NCI-H2107 (cell line): ENCODE data around the gene CPT1A.

ENCODE experiments used
- DNase-seq: peaks from one replicate; lab custom pipeline; 2025; lab: John Stamatoyannopoulos, UW

CPT1A gene

GRCh38 chr11:68854273-68854958, 12.7 kb upstream of the CPT1A start:
- DNase-seq = no peak

DNA sequence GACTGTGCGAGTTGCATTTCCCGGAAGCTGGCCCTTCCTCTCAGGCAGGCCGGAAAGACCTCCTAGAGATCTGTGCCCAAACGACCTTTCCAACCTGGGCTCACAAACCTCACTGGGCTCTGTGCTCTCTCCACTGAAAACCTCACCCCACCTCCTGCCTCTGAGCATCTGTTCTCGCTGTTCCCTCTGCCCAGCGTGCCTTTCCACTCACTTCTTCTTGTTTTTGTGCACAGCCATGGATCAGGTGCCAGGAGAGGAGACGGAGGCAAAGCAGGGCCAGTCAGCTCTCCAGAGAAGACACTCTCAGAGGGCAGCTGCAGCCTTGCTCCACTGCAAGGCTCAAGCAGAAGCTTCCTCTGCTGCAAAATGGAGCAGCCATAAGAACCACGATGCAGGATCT, 10.9 kb upstream of the CPT1A start:
- DNase-seq = no peak

DNA sequence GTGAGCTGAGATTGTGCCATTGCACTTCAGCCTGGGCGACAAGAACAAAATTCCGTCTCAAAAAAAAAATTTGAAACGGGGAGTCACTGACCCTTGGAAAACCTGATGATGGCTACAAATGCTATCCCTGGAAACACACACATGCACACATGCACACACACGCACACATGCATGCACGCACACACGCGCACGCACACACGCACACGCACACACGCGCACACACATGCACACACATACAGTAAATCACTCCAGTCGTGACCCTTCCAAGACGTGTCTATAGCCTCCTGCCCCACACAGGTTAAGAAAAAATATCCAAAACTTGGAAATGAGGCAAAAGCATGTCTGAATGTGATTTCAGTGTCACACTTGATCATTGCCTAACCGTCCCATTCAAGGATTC, 6.7 kb upstream of the CPT1A start:
- DNase-seq = no peak

GRCh38 chr11:68847395-68847794, 5.7 kb upstream of the CPT1A start:
- DNase-seq = no peak

GRCh38 chr11:68845351-68846002, 3.8 kb upstream of the CPT1A start:
- no peak for DNase-seq

DNA sequence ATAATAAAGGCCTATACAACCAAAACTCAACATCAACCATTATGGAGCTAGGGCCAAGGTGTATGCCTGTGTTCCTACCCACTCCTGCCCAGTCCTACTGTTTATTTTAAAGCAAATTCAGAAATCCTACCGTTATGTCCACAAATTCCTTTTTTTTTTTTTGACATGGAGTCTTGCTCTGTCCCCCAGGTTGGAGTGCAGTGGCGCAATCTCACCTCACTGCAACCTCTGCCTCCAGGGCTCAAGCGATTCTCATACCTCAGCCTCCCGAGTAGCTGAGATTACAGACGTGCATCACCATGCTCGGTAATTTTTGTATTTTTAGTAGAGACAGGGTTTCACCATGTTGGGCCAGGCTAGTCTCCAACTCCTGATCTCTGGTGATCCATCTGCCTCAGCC, 3.1 kb upstream of the CPT1A start:
- no peak for DNase-seq

DNA sequence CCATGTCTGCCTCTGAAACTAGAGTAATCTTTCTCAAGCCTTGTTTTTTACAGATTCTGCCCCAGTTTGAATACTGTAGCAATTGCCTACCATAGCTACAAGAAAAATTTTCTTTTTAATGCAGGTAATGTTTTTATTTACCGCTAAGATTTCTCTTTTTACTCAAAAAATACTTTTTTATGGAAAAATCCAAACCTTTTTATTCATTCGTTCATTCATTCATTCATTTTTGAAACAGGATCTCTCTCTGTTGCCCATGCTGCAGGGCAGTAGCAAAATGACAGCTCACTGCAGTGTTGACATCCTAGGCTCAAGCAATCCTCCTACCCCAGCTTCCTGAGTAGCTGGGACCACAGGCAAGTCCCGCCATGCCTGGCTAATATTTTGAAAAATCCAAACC, 2.7 kb upstream of the CPT1A start:
- no peak for DNase-seq

GRCh38 chr11:68843703-68844312, 2.1 kb upstream of the CPT1A start:
- DNase-seq = peak; percentile 26

GRCh38 chr11:68843052-68843561, 1.4 kb upstream of the CPT1A start:
- DNase-seq = no peak

- DNase-seq = no peak
These were observed 823 bp upstream of the CPT1A start for GRCh38 chr11:68842427-68843051.

GRCh38 chr11:68840661-68841653, 759 bp downstream of the CPT1A start:
- DNase-seq = no peak

DNA sequence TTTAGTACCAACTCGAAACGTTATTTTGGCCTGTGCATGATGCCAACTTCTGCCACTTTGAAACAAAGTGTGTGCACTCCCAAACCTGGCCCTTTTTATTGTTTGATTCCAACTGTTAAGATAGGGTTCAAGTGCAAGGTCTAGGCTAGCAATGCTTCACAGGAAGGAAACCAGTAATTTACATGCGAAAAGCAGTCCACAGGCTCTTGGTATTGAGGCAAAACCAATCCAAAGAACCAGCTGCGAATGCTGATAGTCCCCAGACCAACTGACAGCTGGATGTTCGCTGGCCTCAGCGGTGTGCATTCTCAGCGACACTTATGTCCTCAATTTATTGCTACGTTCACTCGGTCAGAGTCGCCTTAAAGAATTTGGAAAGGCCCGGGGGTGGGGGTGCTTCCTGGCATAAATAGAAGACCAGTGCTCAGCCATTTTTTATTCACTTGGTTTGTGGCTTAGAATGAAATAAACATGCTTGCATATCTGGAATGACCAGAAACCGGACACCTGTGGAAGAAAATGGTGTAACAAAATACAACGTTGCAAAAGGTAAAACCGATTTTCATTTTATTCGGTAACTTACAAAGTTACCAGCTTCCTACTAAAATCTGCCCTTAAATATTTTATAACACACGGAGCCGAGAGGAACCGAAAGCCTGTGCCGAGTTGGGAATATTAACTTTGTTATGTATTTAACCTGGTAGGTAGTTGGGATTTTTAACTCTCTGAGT, 1.6 kb downstream of the CPT1A start:
- DNase-seq = no peak

DNA sequence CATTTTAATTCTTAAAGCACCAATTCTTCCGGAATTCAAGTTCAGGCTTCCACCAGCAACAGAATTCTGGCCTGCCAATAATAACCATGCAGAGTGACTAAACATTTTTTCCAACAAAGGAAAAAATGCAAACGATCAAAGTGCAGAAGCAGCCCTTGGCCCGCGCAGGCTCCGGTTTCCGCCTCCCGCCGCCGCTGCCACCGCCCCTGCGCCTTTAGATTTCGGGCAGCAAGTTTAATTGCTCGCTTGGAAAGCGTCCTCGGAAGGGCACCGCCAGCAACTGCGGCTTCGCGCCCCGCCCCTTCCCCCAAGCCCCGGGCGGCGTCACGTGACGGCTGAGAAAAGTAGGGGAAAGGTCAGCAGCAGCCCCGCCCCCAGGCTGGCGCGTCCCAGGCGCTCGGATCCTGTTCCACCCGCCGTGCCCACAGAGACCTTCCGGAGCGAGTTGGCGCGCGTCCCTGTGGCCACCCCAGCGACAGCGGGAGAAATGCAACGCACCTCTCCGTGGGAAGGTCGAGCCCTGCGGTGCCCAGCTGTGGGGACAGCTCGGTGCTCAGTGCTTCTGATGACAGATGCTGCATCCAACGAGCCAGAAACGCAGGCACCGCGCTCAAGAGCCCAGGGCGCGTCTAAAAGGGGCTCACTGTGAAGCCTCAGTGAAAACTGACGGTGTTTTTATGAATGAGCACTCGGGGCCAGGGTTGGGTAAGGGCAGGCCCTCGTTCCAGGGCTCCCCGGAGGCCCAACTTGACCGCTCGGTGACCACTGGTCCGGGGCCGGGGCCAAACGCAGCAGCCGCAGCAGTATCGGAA, 2.5 kb downstream of the CPT1A start:
- peak; percentile 56 for DNase-seq

DNA sequence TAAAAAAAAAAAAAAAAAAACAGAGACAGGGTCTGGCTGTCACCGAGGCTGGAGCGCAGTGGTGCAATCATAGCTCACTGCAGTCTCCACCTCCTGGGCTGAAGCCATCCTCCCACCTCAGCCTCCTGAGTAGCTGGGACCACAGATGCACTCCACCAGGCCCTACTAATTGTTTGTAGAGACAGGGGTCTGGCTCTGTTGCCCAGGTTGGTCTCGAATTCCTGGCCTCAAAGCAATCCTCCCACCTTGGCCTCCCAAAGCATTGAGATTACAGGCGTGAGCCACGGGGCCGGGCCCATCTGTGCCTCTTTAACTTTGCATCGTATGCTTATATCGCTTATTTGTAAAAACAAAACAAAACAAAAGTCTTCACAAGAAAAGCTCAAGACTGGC, 3.1 kb downstream of the CPT1A start:
- DNase-seq = no peak

DNA sequence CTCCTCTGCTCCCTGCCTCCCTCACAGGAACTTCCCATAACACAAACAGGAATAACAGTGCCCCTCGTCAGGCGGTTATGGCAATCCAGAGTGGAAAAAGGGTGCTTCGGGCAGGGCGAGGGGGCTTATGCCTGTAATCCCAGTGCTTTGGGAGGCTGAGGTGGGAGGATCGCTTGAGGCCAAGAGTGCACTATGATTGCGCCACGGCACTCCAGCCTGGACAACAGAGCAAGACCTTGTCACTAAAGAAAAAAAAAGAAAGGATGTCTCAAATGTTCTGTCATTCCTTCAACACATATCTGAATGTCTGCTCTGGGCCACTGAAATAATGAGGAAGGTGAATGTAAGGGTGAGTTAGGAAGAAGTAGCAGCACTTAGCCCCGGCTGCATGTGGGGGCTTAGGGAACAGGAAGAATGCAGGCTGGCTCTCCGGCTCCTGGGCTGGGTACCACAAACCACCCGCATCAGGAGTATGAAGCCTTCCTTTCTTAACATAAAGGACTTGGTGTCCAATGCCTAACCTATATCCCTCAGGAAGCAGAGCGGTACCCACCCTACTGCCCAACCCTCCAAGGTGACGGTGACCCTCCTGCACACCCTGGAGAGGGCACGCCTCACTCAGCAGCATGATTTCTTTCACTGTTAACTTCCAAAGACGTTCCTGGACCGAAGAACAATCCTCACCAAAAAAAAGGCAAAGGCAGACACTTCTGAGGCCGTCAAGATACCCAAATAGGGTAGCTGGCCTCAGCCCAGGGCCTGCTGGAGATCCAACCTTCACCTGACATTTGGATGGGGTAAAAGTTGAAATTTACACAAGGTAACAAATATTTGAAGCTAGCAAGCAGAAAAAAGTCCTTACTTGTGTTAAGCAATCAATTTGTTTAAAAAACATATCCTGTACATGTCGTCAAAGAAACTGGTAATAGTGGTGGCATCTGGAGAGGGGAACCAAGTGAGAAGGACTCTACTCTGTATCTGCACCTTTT, 3.8 kb downstream of the CPT1A start:
- DNase-seq = no peak

GRCh38 chr11:68835749-68836148, 6.0 kb downstream of the CPT1A start:
- no peak for DNase-seq

DNA sequence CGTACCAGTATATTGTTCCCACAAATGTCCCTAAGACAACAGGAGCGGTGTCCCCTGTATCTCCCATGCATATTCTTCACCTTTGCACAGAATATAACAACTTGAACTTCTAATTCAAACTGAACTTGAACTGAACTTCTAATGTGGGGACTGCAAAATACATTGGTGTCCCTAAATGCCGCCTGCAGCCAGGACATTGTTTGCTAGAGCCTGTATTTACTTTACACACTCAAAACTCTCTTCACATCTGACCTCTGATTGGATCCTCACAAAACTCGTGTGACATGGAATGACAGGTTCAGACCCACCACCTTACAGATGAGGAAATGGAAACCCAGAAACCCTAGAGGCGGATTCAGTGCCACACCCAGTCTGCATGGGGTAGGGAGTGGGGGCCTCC, 6.4 kb downstream of the CPT1A start:
- no peak for DNase-seq

GRCh38 chr11:68832476-68833181, 9.1 kb downstream of the CPT1A start:
- no peak for DNase-seq
